Caco-2 (cell line): ENCODE measurements around the gene ARHGEF10L. TPM values are rescaled to one million over a fixed set of nuclear protein-coding genes. Genes with fewer than 3 reads are reported as not detected.

Experiments
- BruUV-seq: library from RNA; stranded (reverse); fragments of 400-500 nt; replicated peaks from 2 replicates; lab custom pipeline; 2021; lab: Mats Ljungman, UMichigan
- CTCF ChIA-PET: fragments of 300-600 bp; sonication (Branson Sonifier 250); formaldehyde crosslinking; loops from one replicate; lab custom pipeline; 2022; ENCODE audit warnings: antibody characterized with exemption; lab: Charles Lee
- POLR2A ChIA-PET: fragments of 300-600 bp; sonication (Branson Sonifier 250); formaldehyde crosslinking; loops from one replicate; lab custom pipeline; 2022; ENCODE audit warnings: antibody characterized with exemption; lab: Charles Lee
- DNase-seq, 2 experiments: peaks; one replicate each; pipeline versions ENCODE4 v3.0.0 to v3.0.0-alpha.2; 2020 to 2022
- H3K27me3 ChIP-seq: replicated peaks from 2 replicates; pipeline ENCODE4 v1.6.0; 2011; ENCODE audit warnings: low read length; ENCODE audit not compliant: control insufficient read depth, insufficient read depth
- H3K36me3 ChIP-seq: 2 replicates; pipeline ENCODE4 v1.5.1; 2011; ENCODE audit warnings: low read length; ENCODE audit not compliant: control insufficient read depth, insufficient read depth
- H3K4me1 ChIP-seq: fragments of 250-450 bp; sonication (Bioruptor Pico); 2 replicates; pipeline ENCODE4 v1.5.1; 2020; ENCODE audit warnings: mild to moderate bottlenecking
- H3K4me3 ChIP-seq: 2 replicates; pipeline ENCODE4 v1.5.1; 2011; ENCODE audit warnings: low read depth, mild to moderate bottlenecking, control low read depth, low read length
- H3K9me3 ChIP-seq: fragments of 250-450 bp; sonication (Bioruptor Pico); 2 replicates; pipeline ENCODE4 v1.5.1; 2020; ENCODE audit warnings: mild to moderate bottlenecking, moderate library complexity
- H3K27ac Mint-ChIP-seq: one replicate; pipeline ENCODE4 v1.8.0; 2022; ENCODE audit warnings: mixed read lengths; ENCODE audit not compliant: unreplicated experiment
- H3K27me3 Mint-ChIP-seq: one replicate; pipeline ENCODE4 v1.8.0; 2022; ENCODE audit warnings: mixed read lengths; ENCODE audit not compliant: insufficient read depth, unreplicated experiment
- H3K36me3 Mint-ChIP-seq: one replicate; pipeline ENCODE4 v1.8.0; 2022; ENCODE audit warnings: mild to moderate bottlenecking, mixed read lengths; ENCODE audit not compliant: insufficient read depth, unreplicated experiment
- H3K4me1 Mint-ChIP-seq: one replicate; pipeline ENCODE4 v1.8.0; 2022; ENCODE audit warnings: low read depth, mixed read lengths; ENCODE audit not compliant: unreplicated experiment
- H3K4me3 Mint-ChIP-seq: one replicate; pipeline ENCODE4 v1.8.0; 2022; ENCODE audit warnings: mild to moderate bottlenecking, moderate library complexity, mixed read lengths; ENCODE audit not compliant: unreplicated experiment
- H3K9me3 Mint-ChIP-seq: one replicate; pipeline ENCODE4 v1.8.0; 2022; ENCODE audit warnings: mixed read lengths; ENCODE audit not compliant: unreplicated experiment
- intact Hi-C: fragments of 100-400 bp; cut with micrococcal nuclease; formaldehyde crosslinking; loops from one replicate; pipeline ENCODE4 v1.10.0; 2022; ENCODE audit not compliant: unreplicated experiment
- total RNA-seq: library from RNA; stranded (reverse); gene quantifications from 2 replicates; pipeline ENCODE4 v1.2.3, GENCODE V29; 2022
- TF ChIP-seq, protein P1 (sequence below), 2 experiments: fragments of 200-600 bp in 1 of 2; IDR thresholded peaks; 1 replicate in 1 of 2; 2 replicates in 1 of 2; pipeline versions ENCODE4 v1.5.1 to v1.8.0; 2011 to 2022; ENCODE audit warnings: antibody characterized with exemption in 1 of 2, control low read depth in 1 of 2, inconsistent platforms in 1 of 2, low read depth in 1 of 2, low read length in 1 of 2, mild to moderate bottlenecking in 1 of 2, moderate library complexity in 1 of 2; ENCODE audit not compliant: insufficient read depth in 1 of 2, severe bottlenecking in 1 of 2, unreplicated experiment in 1 of 2

ARHGEF10L gene
- total RNA-seq, 1 experiment from 2014 or later: 31.3 TPM

DNA sequence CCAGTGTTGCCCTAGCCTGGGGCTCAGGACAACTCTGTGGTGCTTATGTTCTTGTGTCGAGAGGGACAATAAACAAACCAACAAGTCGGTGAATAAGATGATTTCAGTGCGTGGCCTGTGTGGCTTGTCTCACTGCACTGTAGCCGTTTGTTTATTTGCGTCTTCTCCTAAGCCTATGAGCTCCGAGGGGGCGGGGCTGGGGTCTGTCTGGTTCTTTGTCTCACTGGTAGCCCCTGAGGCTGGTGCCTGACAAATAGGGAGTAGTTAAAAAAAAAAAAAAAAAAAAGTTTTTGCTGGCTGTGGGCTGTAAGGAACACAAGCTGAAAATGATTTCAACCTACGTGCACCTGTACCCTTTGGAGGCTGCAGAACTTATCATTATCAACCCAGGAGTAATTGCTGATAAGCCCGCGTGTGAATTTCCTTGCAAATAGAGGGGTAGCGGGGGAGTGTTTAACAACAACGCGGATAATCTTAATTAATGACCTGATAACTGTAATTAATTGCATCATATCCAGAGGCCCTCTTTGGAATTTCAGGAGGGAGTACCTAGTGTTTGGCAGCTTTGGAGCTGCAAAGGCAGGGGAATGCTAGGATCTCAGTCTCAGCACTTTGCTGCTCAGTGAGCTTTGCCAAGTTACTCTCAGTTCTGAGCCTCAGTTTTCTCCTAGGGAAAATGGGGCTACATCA, 925 bp upstream of the ARHGEF10L start:
- ChIA-PET POLR2A (no interaction called here), CTCF (interaction anchor here (0.6 to 1.0 kb wide), 5 partner anchors 34 to 587 kb away, joined by 3 to 6 read pairs (median 4); no protein-coding TSS in a partner anchor)
- H3K27me3 Mint-ChIP-seq: no peaks in the 10 kb centered on the region
- no peaks in the 10 kb centered on the region for H3K4me1 Mint-ChIP-seq
- H3K36me3 Mint-ChIP-seq: no peaks in the 10 kb centered on the region
- H3K27ac Mint-ChIP-seq: no peak overlapping the region
- no TSS peak for BruUV-seq
- DNase-seq: peak; percentile 42 to 52
- H3K4me3 ChIP-seq: no peak overlapping the region
- peaks cover 13% of the 10 kb centered on the region; the same call in 1 of the 2 replicates for H3K4me1 ChIP-seq
- H3K9me3 Mint-ChIP-seq: no peaks in the 10 kb centered on the region
- peak overlapping the region; percentile 75 for H3K4me3 Mint-ChIP-seq
- H3K36me3 ChIP-seq: no peaks in the 10 kb centered on the region
- intact Hi-C loops: loop anchor here (1.0 kb wide), 1 partner anchor 36 kb away; no protein-coding TSS in a partner anchor
- no peaks in the 10 kb centered on the region for H3K27me3 ChIP-seq
- H3K9me3 ChIP-seq: no peaks in the 10 kb centered on the region
- TF ChIP-seq, protein P1, sequence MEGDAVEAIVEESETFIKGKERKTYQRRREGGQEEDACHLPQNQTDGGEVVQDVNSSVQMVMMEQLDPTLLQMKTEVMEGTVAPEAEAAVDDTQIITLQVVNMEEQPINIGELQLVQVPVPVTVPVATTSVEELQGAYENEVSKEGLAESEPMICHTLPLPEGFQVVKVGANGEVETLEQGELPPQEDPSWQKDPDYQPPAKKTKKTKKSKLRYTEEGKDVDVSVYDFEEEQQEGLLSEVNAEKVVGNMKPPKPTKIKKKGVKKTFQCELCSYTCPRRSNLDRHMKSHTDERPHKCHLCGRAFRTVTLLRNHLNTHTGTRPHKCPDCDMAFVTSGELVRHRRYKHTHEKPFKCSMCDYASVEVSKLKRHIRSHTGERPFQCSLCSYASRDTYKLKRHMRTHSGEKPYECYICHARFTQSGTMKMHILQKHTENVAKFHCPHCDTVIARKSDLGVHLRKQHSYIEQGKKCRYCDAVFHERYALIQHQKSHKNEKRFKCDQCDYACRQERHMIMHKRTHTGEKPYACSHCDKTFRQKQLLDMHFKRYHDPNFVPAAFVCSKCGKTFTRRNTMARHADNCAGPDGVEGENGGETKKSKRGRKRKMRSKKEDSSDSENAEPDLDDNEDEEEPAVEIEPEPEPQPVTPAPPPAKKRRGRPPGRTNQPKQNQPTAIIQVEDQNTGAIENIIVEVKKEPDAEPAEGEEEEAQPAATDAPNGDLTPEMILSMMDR (IDR thresholded peaks at IDR 0.05; ENCODE audit: insufficient read depth in 1 of 2, low read depth in 1 of 2, low read length in 1 of 2, severe bottlenecking in 1 of 2, unreplicated experiment in 1 of 2): no peak

DNA sequence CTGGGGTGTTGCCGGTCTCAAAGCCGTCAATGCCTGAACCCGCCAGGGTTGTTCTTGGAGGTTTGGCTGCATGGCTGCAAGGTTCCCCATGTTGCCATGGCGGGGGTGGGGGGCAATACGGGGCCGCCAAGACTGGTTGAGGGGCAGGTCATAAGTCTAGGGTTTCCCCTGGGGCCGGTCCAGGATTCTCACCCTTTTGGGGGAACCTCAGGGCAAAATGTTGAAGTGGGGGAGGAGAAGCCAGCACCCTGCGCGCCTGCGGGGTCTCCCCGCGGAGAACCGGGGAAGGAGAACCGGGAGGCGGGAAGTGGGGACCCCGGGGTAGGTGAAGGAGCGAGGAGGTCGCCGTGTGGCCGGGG, 401 bp upstream of the ARHGEF10L start:
- Mint-ChIP-seq H3K4me3 (peak overlapping the region; percentile 75), H3K27me3 (no peaks in the 10 kb centered on the region), H3K36me3 (no peaks in the 10 kb centered on the region), H3K27ac (no peak overlapping the region), H3K9me3 (no peaks in the 10 kb centered on the region), H3K4me1 (no peaks in the 10 kb centered on the region)
- DNase-seq: no peak
- intact Hi-C loops: no loop called here
- Histone ChIP-seq H3K36me3 (no peaks in the 10 kb centered on the region), H3K4me3 (peak overlapping the region; percentile 43), H3K4me1 (peaks cover 13% of the 10 kb centered on the region; the same call in 1 of the 2 replicates), H3K9me3 (no peaks in the 10 kb centered on the region), H3K27me3 (no peaks in the 10 kb centered on the region)
- POLR2A ChIA-PET: no interaction called here
- TF ChIP-seq, protein P1 (IDR thresholded peaks at IDR 0.05; ENCODE audit: insufficient read depth in 1 of 2, low read depth in 1 of 2, low read length in 1 of 2, severe bottlenecking in 1 of 2, unreplicated experiment in 1 of 2): no peak
- CTCF ChIA-PET: interaction anchor here (0.6 to 1.0 kb wide), 3 partner anchors 66 to 587 kb away, joined by 3 to 6 read pairs (median 4); no protein-coding TSS in a partner anchor
- no TSS peak for BruUV-seq

DNA sequence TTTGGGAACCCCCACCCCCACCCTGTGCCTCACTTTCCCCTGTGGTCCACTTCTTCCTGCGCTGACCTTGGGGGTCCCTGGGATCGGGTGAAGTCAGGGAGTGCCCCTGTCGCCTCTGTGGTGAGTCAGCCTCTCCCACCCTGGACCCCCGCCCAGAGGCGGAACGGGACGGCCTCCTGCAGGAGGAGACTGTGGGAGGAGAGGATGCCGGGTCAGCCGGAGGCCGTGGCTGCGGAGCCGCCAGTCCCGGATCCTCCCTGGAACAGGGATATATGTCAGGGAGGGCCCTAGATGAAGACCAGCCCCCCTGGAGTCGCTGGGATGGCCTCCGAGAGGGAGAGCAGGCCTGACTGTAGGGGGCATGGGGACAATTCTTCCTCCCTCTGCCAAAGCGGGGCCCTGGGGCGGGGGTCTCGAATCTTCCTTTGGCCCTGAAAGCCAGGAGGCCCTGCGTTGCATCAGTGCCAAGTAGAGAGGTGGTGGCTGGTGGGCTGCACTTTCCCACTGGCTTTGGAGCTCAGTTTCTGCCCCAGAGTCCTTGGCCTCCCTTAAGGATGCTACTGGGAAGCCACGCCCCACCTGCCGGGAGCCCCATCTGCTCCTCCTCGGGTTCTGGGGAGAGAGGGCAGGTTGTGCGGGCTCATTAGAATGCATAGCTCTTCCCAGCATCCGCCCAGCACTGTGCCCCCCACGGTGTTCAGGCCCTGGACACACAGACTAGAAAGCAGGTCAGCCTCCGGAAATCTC, 930 bp downstream of the ARHGEF10L start:
- Mint-ChIP-seq H3K27me3 (no peaks in the 10 kb centered on the region), H3K4me1 (no peaks in the 10 kb centered on the region), H3K27ac (no peak overlapping the region), H3K36me3 (no peaks in the 10 kb centered on the region), H3K4me3 (peak overlapping the region; percentile 85), H3K9me3 (no peaks in the 10 kb centered on the region)
- ChIA-PET CTCF (interaction anchor here (0.6 to 2.1 kb wide), 2 partner anchors 29 to 66 kb away, joined by 3 to 6 read pairs; no protein-coding TSS in a partner anchor), POLR2A (no interaction called here)
- DNase-seq: no peak
- Histone ChIP-seq H3K36me3 (no peaks in the 10 kb centered on the region), H3K9me3 (no peaks in the 10 kb centered on the region), H3K4me1 (peaks cover 13% of the 10 kb centered on the region; the same call in 1 of the 2 replicates), H3K4me3 (peak overlapping the region; percentile 86), H3K27me3 (no peaks in the 10 kb centered on the region)
- TF ChIP-seq, protein P1 (IDR thresholded peaks at IDR 0.05; ENCODE audit: insufficient read depth in 1 of 2, low read depth in 1 of 2, low read length in 1 of 2, severe bottlenecking in 1 of 2, unreplicated experiment in 1 of 2): no peak
- intact Hi-C loops: loop anchor here (5.0 kb wide), 1 partner anchor 57 kb away; no protein-coding TSS in a partner anchor
- BruUV-seq: no TSS peak
